ENCODE results near the gene CDK14. TPM values are rescaled to one million over a fixed set of nuclear protein-coding genes. Genes with fewer than 3 reads are reported as not detected.

CDK14 gene
- total and polyA plus RNA-seq, 2 of the 8 experiments (the other 6 are each of a cell fraction or from before 2014, with no cell fraction given), result 5.5 to 47.3 TPM

DNA sequence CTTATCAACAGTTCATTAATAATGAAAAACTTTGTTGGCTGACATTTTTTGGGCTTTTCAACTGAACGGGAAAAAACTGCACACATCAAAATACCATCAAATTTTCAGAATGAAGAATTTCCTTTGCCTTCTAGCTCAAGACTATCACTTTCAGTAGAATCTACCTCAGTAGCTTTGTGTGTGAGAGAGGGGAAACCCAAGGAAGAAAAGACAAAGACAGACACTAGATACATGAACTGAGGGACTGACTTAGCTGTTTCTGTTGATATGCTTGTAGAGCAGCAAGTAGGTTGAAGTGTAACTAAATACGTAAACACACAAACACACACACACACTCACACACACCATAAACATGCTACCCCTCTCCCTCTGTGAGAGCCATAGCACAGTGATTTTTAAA, 257.1 kb downstream of the CDK14 start:
- 96% methylated on average over 2 of the region's 2 CpGs; no CpG with 5 or more reads in 1 of the 2 experiments for WGBS, 2 experiments (ENCODE audit: extremely low coverage in 1 of 2, insufficient coverage in 1 of 2, insufficient read length in 1 of 2, insufficient replicate concordance in 2 of 2, low coverage in 1 of 2, low lambda C conversion rate in 2 of 2, missing lambda C conversion rate in 1 of 2)
- Histone ChIP-seq H3K27me3 (replicated peaks in 1 of 4; ENCODE audit: control insufficient read depth in 3 of 4, extremely low read depth in 1 of 4, insufficient read depth in 3 of 4, low read length in 3 of 4) (no peaks in the 10 kb centered on the region), H3K27ac (ENCODE audit: low read depth, low read length) (no peak overlapping the region), H4K8ac (ENCODE audit: extremely low read depth, insufficient read depth, low read length) (no peak overlapping the region), H3K23me2 (ENCODE audit: low read depth, low read length) (no peaks in the 10 kb centered on the region), H4K20me1 (replicated peaks in 1 of 2; ENCODE audit: control insufficient read depth in 1 of 2, insufficient read depth in 2 of 2, low read length in 2 of 2) (no peaks in the 10 kb centered on the region), H3K79me2 (ENCODE audit: control insufficient read depth in 1 of 2, insufficient read depth in 2 of 2, low read length in 2 of 2) (no peaks in the 10 kb centered on the region), H2BK15ac (ENCODE audit: low read length) (no peak overlapping the region), H2BK120ac (replicated peaks; ENCODE audit: low read depth, low read length) (no peak overlapping the region), H4K91ac (replicated peaks; ENCODE audit: insufficient read length, low read length) (no peak overlapping the region), H3K9me3 (ENCODE audit: insufficient read depth in 2 of 2, low read depth in 1 of 2, low read length in 1 of 2) (no peaks in the 10 kb centered on the region), H3K14ac (ENCODE audit: insufficient read length) (no peak overlapping the region), H3K9ac (replicated peaks in 1 of 4; ENCODE audit: extremely low read depth in 1 of 4, low read depth in 3 of 4, low read length in 3 of 4) (no peak overlapping the region), H3K23ac (ENCODE audit: insufficient read length) (no peak overlapping the region), H3K36me3 (ENCODE audit: control insufficient read depth in 2 of 4, insufficient read depth in 4 of 4, low read length in 3 of 4) (no peaks in the 10 kb centered on the region), H3K4me1 (replicated peaks in 1 of 4; ENCODE audit: control insufficient read depth in 3 of 4, insufficient read depth in 4 of 4, low read length in 3 of 4) (peaks cover 0 to 5% (median 0%) of the 10 kb centered on the region in 4 experiments; a peak in 1 of 7 replicates), H3K4ac (replicated peaks; ENCODE audit: insufficient read length, low read depth, low read length) (no peak overlapping the region), H2AK5ac (ENCODE audit: low read depth, low read length) (no peak overlapping the region), H2AFZ (ENCODE audit: low read length) (no peak overlapping the region), H3K4me3 (ENCODE audit: extremely low read depth in 1 of 4, insufficient read depth in 2 of 4, low read depth in 3 of 4, low read length in 4 of 4) (no peak overlapping the region), H3K79me1 (ENCODE audit: low read depth, low read length) (no peaks in the 10 kb centered on the region), H2BK12ac (ENCODE audit: low read depth, low read length) (no peak overlapping the region), H3K56ac (replicated peaks; ENCODE audit: insufficient read length, low read depth, low read length) (no peak overlapping the region), H3K4me2 (ENCODE audit: insufficient read depth in 1 of 2, low read depth in 2 of 2, low read length in 2 of 2) (no peak overlapping the region), H3K18ac (ENCODE audit: extremely low read depth, low read length) (no peak overlapping the region), H2BK20ac (ENCODE audit: low read length) (no peak overlapping the region), H4K5ac (ENCODE audit: insufficient read length, low read depth, low read length) (no peak overlapping the region), H2BK5ac (ENCODE audit: low read depth, low read length) (no peak overlapping the region)
- no peak for DNase-seq (ENCODE audit: low read depth in 1 of 2, low spot score in 2 of 2)
- no peak for FAIRE-seq
- CTCF ChIA-PET (ENCODE audit: partially characterized antibody), result interaction anchor here (0.9 to 1.4 kb wide), 3 partner anchors 36 to 76 kb away, joined by 3 to 4 read pairs (median 3); no protein-coding TSS in a partner anchor
- POLR2A ChIA-PET (ENCODE audit: partially characterized antibody), result no interaction called here
